Measurements from ENCODE around the gene DIP2A. TPM values are rescaled to one million over a fixed set of nuclear protein-coding genes. Genes with fewer than 3 reads are reported as not detected.

DIP2A gene
- total RNA-seq, 1 donor from 2014 or later: 27.9 TPM

- peaks cover 22% of the 10 kb centered on the region for H3K36me3 Mint-ChIP-seq (ENCODE audit: low read depth)
- H3K9me3 Mint-ChIP-seq (ENCODE audit: low read depth): peaks cover 6% of the 10 kb centered on the region
- peaks cover 12% of the 10 kb centered on the region for H3K4me1 Mint-ChIP-seq (ENCODE audit: low read depth)
- no peak overlapping the region for H3K4me3 Mint-ChIP-seq (ENCODE audit: unreplicated experiment)
- DNase-seq (ENCODE audit: low spot score): no peak
- H3K27me3 Mint-ChIP-seq (ENCODE audit: low read depth): no peaks in the 10 kb centered on the region
- TF ChIP-seq, protein P1, sequence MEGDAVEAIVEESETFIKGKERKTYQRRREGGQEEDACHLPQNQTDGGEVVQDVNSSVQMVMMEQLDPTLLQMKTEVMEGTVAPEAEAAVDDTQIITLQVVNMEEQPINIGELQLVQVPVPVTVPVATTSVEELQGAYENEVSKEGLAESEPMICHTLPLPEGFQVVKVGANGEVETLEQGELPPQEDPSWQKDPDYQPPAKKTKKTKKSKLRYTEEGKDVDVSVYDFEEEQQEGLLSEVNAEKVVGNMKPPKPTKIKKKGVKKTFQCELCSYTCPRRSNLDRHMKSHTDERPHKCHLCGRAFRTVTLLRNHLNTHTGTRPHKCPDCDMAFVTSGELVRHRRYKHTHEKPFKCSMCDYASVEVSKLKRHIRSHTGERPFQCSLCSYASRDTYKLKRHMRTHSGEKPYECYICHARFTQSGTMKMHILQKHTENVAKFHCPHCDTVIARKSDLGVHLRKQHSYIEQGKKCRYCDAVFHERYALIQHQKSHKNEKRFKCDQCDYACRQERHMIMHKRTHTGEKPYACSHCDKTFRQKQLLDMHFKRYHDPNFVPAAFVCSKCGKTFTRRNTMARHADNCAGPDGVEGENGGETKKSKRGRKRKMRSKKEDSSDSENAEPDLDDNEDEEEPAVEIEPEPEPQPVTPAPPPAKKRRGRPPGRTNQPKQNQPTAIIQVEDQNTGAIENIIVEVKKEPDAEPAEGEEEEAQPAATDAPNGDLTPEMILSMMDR (IDR thresholded peaks at IDR 0.05): no peak
- no peak overlapping the region for H3K27ac Mint-ChIP-seq (ENCODE audit: unreplicated experiment)
These were observed 32.9 kb downstream of the DIP2A start for GRCh38 chr21:46491553-46491952.

GRCh38 chr21:46492851-46493250 is 34.2 kb downstream of the DIP2A start:
- Mint-ChIP-seq H3K9me3 (ENCODE audit: low read depth) (peaks cover 6% of the 10 kb centered on the region), H3K4me3 (ENCODE audit: unreplicated experiment) (no peak overlapping the region), H3K4me1 (ENCODE audit: low read depth) (peaks cover 12% of the 10 kb centered on the region), H3K27ac (ENCODE audit: unreplicated experiment) (no peak overlapping the region), H3K36me3 (ENCODE audit: low read depth) (peaks cover 23% of the 10 kb centered on the region), H3K27me3 (ENCODE audit: low read depth) (no peaks in the 10 kb centered on the region)
- no peak for DNase-seq (ENCODE audit: low spot score)
- TF ChIP-seq, protein P1 (IDR thresholded peaks at IDR 0.05): no peak

DNA sequence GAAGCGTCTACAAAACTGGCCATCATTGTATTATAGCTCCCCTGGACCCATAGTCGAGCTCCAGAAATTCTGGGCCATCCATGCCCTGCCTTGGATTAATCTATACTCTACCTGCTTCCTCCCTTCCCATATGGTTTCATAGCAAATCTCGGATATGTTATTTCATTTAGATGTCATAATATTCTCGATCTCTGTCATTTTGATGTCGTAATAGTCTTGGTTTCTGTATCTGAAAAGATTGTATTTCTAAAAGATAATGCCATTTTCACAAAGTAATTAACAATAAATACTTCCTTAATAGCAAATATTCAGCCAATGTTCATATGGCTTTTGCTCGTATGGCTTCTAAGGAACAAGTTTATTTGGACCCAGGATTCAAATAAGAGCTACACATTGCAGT is 35.1 kb downstream of the DIP2A start:
- Mint-ChIP-seq H3K27me3 (ENCODE audit: low read depth) (no peaks in the 10 kb centered on the region), H3K27ac (ENCODE audit: unreplicated experiment) (no peak overlapping the region), H3K36me3 (ENCODE audit: low read depth) (peaks cover 25% of the 10 kb centered on the region), H3K4me3 (ENCODE audit: unreplicated experiment) (no peak overlapping the region), H3K4me1 (ENCODE audit: low read depth) (peaks cover 12% of the 10 kb centered on the region), H3K9me3 (ENCODE audit: low read depth) (peaks cover 6% of the 10 kb centered on the region)
- no peak for DNase-seq (ENCODE audit: low spot score)
- TF ChIP-seq, protein P1 (IDR thresholded peaks at IDR 0.05): no peak

GRCh38 chr21:46498335-46499050 is 39.8 kb downstream of the DIP2A start:
- Mint-ChIP-seq H3K27ac (ENCODE audit: unreplicated experiment) (no peak overlapping the region), H3K4me1 (ENCODE audit: low read depth) (peaks cover 10% of the 10 kb centered on the region), H3K4me3 (ENCODE audit: unreplicated experiment) (no peak overlapping the region), H3K27me3 (ENCODE audit: low read depth) (no peaks in the 10 kb centered on the region), H3K9me3 (ENCODE audit: low read depth) (peaks cover 4% of the 10 kb centered on the region), H3K36me3 (ENCODE audit: low read depth) (peaks cover 26% of the 10 kb centered on the region)
- TF ChIP-seq, protein P1 (IDR thresholded peaks at IDR 0.05): no peak
- no peak for DNase-seq (ENCODE audit: low spot score)

DNA sequence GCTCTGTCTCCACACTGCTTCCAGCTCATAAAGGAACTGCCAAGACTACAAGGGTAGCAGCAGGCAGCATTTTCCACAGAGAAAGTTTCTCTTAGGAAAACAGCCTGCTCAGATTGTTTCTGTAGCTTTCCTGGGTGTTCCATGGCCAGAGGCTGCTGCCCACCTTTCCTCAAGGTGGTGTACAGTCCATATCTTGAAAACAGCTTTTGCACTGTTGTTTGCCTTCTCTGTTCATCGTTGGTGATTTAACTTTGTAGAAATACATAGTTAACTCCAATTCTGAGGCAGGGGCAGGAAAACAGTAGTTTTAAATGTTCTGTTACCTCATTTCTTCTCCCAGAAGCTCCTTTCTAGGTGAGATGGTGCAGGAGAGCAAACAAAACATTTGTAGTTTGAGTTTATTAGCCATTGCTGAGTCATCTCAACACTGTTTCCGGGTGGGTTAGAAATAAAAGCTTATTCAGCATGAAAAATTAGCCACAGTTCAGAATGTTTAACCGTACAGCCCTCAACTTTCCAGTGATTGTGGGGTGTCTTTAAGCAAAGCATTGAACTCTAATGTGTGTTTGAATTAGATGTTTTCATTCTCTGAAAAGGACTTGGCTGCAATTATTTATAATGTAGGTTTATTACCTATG is 41.7 kb downstream of the DIP2A start:
- Mint-ChIP-seq H3K36me3 (ENCODE audit: low read depth) (peaks cover 25% of the 10 kb centered on the region), H3K27ac (ENCODE audit: unreplicated experiment) (no peak overlapping the region), H3K4me3 (ENCODE audit: unreplicated experiment) (no peak overlapping the region), H3K4me1 (ENCODE audit: low read depth) (peaks cover 10% of the 10 kb centered on the region), H3K9me3 (ENCODE audit: low read depth) (no peaks in the 10 kb centered on the region), H3K27me3 (ENCODE audit: low read depth) (no peaks in the 10 kb centered on the region)
- TF ChIP-seq, protein P1 (IDR thresholded peaks at IDR 0.05): no peak
- no peak for DNase-seq (ENCODE audit: low spot score)

All from chondrocyte (in vitro differentiated cells).